NAMALWA (cell line): ENCODE data around the gene FLAD1.
A peak's percentile ranks its signal among the peaks of the same experiment; 100 is the strongest.

Source experiments
- DNase-seq: peaks from one replicate; pipeline ENCODE4 v3.0.0-alpha.2; 2015; ENCODE audit warnings: low spot score

FLAD1 gene

GRCh38 chr1:154982897-154983648 is at the start of gene FLAD1:
Gene FLAD1, plus strand, starts transcription at chr1:154983344. Its CDS starts 351 bp downstream, at chr1:154983695.
- peak; percentile 100 for DNase-seq

DNA sequence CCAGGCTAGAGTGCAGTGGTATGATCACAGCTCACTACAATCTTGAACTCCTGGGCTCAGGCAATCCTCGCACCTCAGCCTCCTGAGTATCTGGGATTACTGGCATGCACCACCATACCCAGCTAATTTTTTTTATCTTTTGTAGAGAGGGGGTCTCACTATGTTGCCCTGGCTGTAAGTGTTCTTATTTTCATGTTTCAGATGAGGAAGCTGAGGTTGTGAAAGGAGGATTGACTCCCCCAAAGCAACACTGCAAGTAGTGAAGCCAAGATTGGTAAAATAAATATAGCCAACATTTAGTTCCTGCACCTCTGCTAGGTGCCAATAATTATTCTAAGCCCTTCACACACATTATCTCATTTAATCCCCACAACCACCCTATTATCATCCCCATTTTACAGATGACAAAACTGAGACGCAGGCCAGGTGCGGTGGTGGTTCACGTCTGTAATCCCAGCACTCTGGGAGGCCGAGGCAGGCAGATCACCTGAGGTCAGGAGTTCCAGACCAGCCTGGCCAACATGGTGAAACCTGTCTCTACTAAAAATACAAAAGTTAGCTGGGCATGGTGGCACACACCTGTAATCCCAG is 48.7 kb upstream of the FLAD1 start:
- DNase-seq = no peak

- DNase-seq = no peak
These were observed 47.2 kb upstream of the FLAD1 start for GRCh38 chr1:154935749-154936554.

DNA sequence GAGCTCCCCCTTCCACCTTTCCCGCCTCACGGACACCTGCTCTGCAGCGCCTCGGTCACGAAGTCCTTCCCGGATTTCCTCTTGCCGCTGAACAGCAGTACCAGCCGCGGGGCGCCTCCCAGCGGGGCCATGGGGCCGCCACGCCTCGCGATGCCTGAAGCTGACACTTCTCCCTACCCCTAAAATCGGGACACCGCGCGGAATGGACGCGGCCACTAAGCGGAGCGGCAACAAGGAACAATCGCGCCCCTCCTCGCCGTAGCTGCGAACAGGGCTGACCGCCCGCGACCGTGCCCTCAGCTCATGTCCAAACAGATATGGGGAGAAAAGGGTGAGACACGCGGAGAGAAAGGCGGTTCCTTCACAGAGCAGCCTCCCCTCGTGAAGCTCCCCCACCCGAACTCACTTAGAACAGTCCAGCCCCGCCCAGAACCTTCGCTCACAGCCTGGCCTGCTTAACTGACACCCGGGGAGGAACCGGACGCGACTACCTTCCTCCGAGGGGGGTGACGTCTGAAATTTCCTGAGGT is 46.5 kb upstream of the FLAD1 start, which contains the start of gene PMVK:
Gene PMVK, minus strand, starts transcription at position 165 of the 530 bp plus-strand sequence. Its CDS starts 34 bp downstream, at position 131.
- peak; percentile 99 for DNase-seq

GRCh38 chr1:154937085-154937987 is 45.8 kb upstream of the FLAD1 start:
- DNase-seq = peak; percentile 99

GRCh38 chr1:154937988-154938386 is 45.2 kb upstream of the FLAD1 start:
- no peak for DNase-seq

DNA sequence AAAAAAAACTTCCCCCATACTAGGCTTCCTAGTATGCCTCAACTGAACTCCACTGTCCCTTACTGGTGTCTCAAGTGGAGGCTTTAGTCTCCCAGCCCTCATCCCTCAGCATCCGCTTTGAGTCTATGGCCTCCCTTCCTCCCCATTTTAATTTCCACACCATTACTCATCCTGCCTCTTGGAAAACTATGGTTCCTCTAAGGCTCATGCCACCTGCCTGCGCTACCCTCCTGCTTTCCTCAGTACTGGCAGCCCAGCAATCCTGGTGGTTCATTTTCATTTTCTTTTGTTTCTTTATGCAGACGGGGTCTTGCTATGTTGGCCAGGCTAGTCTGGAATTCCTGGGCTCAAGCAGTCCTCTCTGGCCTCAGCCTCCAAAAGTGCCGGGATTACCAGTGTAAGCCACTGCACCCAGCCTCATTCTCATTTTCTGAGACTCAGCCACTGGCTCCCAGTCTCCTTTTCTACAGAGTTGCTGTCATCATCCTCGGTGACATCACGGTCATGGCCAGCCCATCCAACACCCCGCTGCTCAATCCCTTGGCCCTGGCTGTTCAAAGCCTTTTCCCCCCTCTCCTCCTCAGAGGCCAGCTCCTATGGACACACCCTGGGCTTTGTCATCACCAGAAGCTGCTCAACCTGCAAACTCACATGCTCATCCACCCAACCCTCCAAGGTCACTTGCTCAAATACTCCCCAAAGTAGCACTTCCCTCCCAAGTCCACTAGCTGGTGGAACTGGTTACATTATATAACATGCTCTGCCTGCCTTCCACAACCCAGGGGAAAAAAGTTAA is 44.3 kb upstream of the FLAD1 start:
- no peak for DNase-seq

DNA sequence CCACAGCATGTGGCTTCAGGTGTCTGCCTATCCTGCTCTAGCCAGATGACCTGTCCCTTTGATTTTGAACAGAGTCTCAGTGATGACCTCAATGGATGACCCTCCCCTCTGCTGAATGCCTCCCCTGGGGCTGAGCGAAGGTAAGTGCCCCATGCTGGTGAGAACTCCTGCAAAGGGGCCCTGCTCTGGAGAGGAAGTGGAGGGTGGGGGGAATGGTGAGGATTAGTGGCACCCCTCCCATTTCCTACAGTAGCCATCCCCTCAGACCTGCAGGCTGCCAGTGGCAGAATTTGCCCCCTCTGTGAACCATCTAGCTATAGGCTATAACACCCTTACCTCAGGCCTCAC is 43.0 kb upstream of the FLAD1 start:
- no peak for DNase-seq

GRCh38 chr1:154940651-154941194 is 42.4 kb upstream of the FLAD1 start:
- DNase-seq = no peak

- DNase-seq = no peak
These were observed 41.7 kb upstream of the FLAD1 start for GRCh38 chr1:154941333-154942013.

DNA sequence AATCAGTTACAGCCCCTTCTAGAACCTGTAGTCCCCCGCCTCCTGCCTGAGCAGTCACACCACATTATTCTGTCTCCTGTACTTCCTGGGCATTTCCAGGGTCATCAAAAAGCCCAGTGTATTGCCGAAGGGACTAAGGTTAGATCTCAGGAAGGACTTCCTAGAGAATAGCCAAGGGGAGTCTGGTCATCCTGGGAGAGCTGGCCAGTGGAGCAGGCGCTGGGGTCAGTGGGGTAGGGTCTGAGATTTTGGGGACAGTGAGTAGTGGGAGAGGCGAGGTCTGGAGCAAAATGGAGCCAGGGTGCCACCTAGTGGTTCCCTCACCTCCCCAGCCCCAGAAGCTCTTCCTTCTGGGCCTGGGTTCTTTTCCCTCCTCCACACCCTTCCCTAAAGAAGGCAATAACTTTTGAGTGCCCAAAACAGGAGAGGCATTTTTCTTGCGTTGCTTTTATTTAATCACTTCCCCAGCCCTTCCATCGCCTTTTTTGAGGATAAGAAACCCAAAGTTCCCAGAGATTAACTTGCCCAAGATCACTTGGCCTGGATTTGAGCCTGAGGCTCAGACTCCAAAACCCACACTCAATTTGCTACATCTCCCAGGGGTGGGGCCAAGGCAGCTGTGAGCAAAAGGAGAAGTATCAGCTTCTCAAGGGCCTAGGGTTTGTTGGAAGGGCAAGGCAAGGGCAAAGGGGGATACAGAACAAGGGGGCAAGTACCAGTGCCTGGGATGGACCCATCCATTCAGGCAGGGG is 39.3 kb upstream of the FLAD1 start:
- DNase-seq = peak; percentile 95

- DNase-seq = peak; percentile 86
These were observed 38.6 kb upstream of the FLAD1 start for GRCh38 chr1:154944401-154945159.

GRCh38 chr1:154945160-154945961 is 37.8 kb upstream of the FLAD1 start:
- DNase-seq = no peak

- no peak for DNase-seq
These were observed 36.9 kb upstream of the FLAD1 start for GRCh38 chr1:154945962-154946850.

- DNase-seq = no peak
These were observed 35.1 kb upstream of the FLAD1 start for GRCh38 chr1:154948079-154948478.

DNA sequence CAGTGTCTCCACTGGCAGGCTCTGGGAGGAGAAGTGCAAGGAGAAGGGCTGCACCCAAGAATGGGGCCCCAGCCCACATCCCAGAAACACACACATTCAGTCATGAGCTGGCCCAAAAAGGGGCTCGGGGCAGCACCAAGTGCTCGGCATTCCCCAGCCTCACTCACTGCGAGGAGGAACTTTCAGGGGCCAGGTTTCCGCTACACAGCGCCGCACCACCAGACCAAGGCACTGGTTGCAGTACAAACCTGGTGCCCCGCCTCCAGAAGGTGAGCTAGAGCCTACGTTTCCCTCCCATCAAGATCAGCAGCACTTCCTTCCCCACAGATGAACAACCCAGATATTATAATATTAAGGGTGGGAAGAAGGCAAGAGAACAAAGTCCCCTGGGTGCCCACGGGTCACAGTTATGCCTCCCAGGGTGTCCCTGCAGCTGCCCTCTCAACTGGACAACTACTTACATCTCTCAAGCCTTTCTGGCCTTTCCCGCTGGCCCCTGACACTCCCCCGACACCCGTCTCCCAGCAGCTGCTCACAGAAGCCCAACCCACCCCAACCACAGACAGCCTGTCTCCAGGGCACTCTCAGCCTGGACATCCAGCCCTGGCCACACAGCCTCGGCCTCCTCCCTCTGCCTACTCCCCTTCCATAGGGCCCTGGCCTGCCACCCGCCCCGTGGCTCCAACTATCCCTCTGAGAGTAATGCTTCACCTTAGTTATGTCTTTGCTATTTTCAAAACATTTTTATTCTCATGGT is 31.1 kb upstream of the FLAD1 start:
- DNase-seq = no peak
